OCI-LY7 (cell line): ENCODE measurements around the gene GALNT9.

Source experiments
- CTCF ChIP-seq: fragments of 200-600 bp; sonication (generic); conservative IDR thresholded peaks from 2 replicates; pipeline ENCODE4 v1.5.1; 2014; ENCODE audit warnings: mild to moderate bottlenecking, antibody characterized with exemption, low read length, moderate library complexity, mixed read lengths
- EZH2phosphoT487 ChIP-seq: fragments of 200-600 bp; sonication (generic); IDR thresholded peaks from 2 replicates; pipeline ENCODE4 v1.6.1; 2018; ENCODE audit warnings: low read depth, borderline replicate concordance, mild to moderate bottlenecking, mixed run types, antibody characterized with exemption, low read length, moderate library complexity, mixed read lengths

- no peak for TF ChIP-seq CTCF
- TF ChIP-seq EZH2phosphoT487, result no peak
Observed at GRCh38 chr12:132265056-132265800, 64.2 kb downstream of the GALNT9 start.
